Osteocyte (in vitro differentiated cells): ENCODE measurements around the gene CREB5. TPM values are rescaled to one million over a fixed set of nuclear protein-coding genes. Genes with fewer than 3 reads are reported as not detected.
A peak's percentile ranks its signal among the peaks of the same experiment; 100 is the strongest.

Experiments used
- DNase-seq: peaks from one replicate; pipeline ENCODE4 v3.0.0; 2021; ENCODE audit warnings: mixed read lengths; ENCODE audit not compliant: unreplicated experiment; ENCODE audit errors: extremely low spot score
- H3K27ac Mint-ChIP-seq: one replicate; pipeline ENCODE4 v1.8.0; 2021; ENCODE audit warnings: mild to moderate bottlenecking, mixed read lengths; ENCODE audit not compliant: unreplicated experiment
- H3K27me3 Mint-ChIP-seq: one replicate; pipeline ENCODE4 v1.8.0; 2021; ENCODE audit warnings: mixed read lengths; ENCODE audit not compliant: unreplicated experiment
- H3K36me3 Mint-ChIP-seq: one replicate; pipeline ENCODE4 v1.8.0; 2021; ENCODE audit warnings: mixed read lengths; ENCODE audit not compliant: unreplicated experiment
- H3K4me1 Mint-ChIP-seq: one replicate; pipeline ENCODE4 v1.8.0; 2021; ENCODE audit warnings: mixed read lengths; ENCODE audit not compliant: unreplicated experiment
- H3K4me3 Mint-ChIP-seq: one replicate; pipeline ENCODE4 v1.8.0; 2021; ENCODE audit warnings: mild to moderate bottlenecking, moderate library complexity, mixed read lengths; ENCODE audit not compliant: unreplicated experiment
- H3K9me3 Mint-ChIP-seq: one replicate; pipeline ENCODE4 v1.8.0; 2021; ENCODE audit warnings: mixed read lengths; ENCODE audit not compliant: unreplicated experiment
- CTCF ChIP-seq: fragments of 200-600 bp; sonication (generic); IDR thresholded peaks from 2 replicates; pipeline ENCODE4 v1.5.0; 2021; ENCODE audit warnings: antibody characterized with exemption, mild to moderate bottlenecking, moderate library complexity
- total RNA-seq: library from RNA; stranded (reverse); gene quantifications from 2 replicates; pipeline ENCODE4 v1.2.1, GENCODE V29; 2021

CREB5 gene
- total RNA-seq, 1 donor from 2014 or later: 7.5 TPM

DNA sequence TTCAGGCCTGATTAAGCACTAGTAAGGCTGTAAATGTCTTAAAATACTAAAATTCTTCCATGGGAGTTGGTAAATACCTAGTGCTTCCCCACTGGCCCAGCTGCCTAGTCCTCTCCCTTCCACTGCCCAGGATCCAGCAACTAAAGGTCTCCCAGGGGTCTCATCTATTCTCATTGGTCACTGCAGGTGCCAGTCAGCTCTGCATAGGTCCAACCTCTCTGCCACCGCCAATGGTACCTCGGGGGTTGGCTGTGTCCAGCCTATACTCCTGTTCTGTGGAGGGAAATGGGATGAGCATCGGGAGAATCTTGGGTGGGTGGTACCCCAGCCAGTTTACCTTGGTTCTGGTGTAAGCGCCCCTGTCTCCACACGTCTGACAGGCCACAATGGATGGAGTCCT is 6.1 kb upstream of the CREB5 start:
- H3K36me3 Mint-ChIP-seq: no peaks in the 10 kb centered on the region
- TF ChIP-seq CTCF: no peak
- no peak overlapping the region for H3K4me3 Mint-ChIP-seq
- no peaks in the 10 kb centered on the region for H3K9me3 Mint-ChIP-seq
- H3K4me1 Mint-ChIP-seq: peaks cover 26% of the 10 kb centered on the region
- no peaks in the 10 kb centered on the region for H3K27me3 Mint-ChIP-seq
- DNase-seq: no peak
- H3K27ac Mint-ChIP-seq: no peak overlapping the region

DNA sequence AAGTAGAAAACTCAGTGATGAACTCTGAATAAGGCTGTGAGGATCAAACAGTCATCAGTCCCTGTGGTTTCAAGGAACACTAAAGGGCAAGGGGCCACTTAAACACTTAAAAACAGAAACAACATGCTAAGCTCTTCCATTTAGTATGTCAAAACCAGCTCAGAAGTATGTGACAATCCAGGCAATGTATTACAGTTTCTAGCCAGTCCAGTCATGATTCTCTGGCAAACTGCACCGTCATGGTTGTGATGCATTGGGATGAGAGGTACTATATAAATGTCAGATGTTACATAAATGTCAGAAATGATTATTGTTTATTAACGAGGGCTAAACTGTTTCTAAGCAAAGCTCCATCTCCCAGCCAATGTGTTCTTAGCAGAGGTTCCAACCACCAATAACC is 4.7 kb upstream of the CREB5 start:
- no peak for TF ChIP-seq CTCF
- H3K36me3 Mint-ChIP-seq: no peaks in the 10 kb centered on the region
- peaks cover under 1% of the 10 kb centered on the region for H3K27me3 Mint-ChIP-seq
- H3K4me1 Mint-ChIP-seq: peaks cover 27% of the 10 kb centered on the region
- no peak overlapping the region for H3K4me3 Mint-ChIP-seq
- no peaks in the 10 kb centered on the region for H3K9me3 Mint-ChIP-seq
- no peak overlapping the region for H3K27ac Mint-ChIP-seq
- no peak for DNase-seq

DNA sequence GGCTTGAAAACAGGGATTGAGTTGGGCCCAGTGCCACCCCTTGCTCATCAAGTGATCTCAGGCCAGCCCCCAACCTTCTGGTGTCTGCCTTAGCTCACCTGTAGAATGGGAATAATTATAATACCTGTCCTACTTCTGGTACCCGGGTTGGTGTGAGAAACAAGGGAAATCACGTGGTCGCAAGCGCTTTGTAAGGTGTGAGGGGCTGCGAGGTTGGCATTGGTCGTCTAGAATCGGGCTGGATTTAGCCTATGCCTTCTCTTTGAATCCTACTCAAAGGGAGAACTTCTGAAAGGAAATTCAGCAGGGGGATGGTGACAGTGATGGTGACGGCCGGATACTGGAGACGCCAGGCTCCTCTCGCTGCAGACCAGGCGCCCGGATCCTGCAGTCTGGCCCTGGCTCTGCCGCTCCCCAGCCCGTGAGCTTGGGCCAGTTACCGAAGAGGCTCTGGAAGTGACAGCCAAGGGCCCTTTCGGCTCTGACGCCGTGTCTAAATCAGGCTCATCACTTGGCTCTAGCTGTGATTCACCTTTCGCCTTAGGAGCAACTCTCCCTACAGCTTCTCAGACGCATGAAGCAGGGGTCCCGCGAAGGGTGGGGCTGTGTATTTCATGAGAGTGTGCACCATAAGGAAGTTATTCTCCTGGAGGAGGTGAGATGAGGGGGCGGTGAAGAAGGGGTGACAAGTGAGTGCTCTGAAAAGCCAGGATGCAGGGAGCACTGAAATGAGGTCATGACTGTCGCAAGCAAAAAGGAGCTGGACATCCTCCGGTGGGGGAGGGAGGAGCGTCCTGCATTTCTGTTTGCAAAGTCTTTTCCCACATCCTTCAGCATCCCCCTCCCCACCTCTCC is 4.0 kb upstream of the CREB5 start:
- H3K36me3 Mint-ChIP-seq: no peaks in the 10 kb centered on the region
- peak overlapping the region; percentile 52 for H3K4me3 Mint-ChIP-seq
- TF ChIP-seq CTCF: no peak
- H3K27ac Mint-ChIP-seq: peak overlapping the region; percentile 44
- DNase-seq: no peak
- H3K9me3 Mint-ChIP-seq: no peaks in the 10 kb centered on the region
- H3K27me3 Mint-ChIP-seq: peaks cover 3% of the 10 kb centered on the region
- peaks cover 27% of the 10 kb centered on the region for H3K4me1 Mint-ChIP-seq

DNA sequence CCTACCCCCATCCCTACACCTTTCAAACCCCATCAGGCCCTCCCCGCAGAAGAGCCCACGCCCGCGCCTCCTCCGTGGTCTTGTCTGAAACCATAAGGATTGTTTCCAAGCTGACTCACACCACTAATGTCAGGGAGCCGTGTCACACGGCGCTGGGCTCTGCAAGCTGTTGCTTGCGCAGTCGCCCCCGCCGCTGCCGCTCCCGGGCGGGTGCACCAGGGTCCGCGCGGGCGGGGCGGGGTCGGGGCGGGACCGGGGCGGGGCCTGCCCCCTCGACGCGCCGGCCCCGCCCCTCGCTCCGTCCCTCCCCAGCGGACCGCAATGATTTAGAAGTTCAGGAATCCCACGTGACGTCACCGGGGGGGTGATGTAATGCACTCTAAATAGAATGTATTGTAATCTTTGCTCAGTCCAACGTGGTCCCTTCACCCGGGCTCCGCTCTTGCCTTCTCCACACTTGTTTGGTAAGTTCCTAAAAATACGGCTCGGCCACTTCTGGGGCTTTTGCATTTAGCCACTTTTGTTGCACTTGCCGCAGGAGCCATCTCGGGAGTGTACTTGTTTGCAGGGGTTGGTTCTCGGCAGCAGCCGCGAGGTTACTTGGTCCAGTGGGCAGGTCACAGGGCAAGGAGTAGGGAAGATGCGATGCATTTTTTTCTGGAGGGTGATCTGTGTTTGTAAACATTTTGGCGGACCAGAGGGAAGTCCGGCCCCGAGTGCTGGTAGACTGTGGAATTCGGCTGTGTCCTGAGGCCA is 3.2 kb upstream of the CREB5 start:
- Mint-ChIP-seq H3K27ac (peak overlapping the region; percentile 98), H3K4me3 (peak overlapping the region; percentile 94), H3K9me3 (no peaks in the 10 kb centered on the region), H3K36me3 (no peaks in the 10 kb centered on the region), H3K27me3 (peaks cover 3% of the 10 kb centered on the region), H3K4me1 (peaks cover 27% of the 10 kb centered on the region)
- DNase-seq: peak; percentile 94
- TF ChIP-seq CTCF: no peak
